GM12875 (cell line): ENCODE results near the gene SOBP.
"Not testable (repeated sequence)": the region's sequence is repeated elsewhere in the genome, so short reads cannot be mapped to it uniquely, and the experiment has no call there.

Experiments
- H3K4me3 ChIP-seq: one replicate; pipeline ENCODE4 v1.5.1; 2011; ENCODE audit warnings: low read depth, low read length, control low read depth
- TF ChIP-seq, protein P1 (sequence below): IDR thresholded peaks from 2 replicates; pipeline ENCODE4 v1.5.1; 2011; ENCODE audit warnings: low read depth, mild to moderate bottlenecking, control low read depth, inconsistent platforms, low read length, moderate library complexity, borderline replicate concordance; ENCODE audit not compliant: insufficient read depth

The SOBP gene

DNA sequence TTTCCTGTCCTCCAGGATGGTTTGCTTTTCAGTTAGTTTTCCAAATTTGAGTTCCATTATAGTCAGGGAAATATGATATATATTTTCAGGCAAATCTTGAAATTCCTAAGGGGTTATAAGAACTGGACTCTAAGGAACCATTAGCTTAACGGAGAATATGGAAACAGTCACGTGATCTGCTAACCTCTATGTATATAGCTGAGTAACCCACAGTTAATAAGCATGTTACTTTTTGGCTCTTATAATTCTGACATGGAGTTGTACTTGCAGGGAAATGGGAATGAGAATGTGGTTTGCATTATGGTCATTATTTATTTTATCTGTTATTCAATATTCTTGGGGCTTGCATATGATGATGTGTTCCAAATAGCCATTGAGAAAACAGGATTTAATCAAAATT is 23.3 kb downstream of the SOBP start:
- no peak overlapping the region for H3K4me3 ChIP-seq
- TF ChIP-seq, protein P1, sequence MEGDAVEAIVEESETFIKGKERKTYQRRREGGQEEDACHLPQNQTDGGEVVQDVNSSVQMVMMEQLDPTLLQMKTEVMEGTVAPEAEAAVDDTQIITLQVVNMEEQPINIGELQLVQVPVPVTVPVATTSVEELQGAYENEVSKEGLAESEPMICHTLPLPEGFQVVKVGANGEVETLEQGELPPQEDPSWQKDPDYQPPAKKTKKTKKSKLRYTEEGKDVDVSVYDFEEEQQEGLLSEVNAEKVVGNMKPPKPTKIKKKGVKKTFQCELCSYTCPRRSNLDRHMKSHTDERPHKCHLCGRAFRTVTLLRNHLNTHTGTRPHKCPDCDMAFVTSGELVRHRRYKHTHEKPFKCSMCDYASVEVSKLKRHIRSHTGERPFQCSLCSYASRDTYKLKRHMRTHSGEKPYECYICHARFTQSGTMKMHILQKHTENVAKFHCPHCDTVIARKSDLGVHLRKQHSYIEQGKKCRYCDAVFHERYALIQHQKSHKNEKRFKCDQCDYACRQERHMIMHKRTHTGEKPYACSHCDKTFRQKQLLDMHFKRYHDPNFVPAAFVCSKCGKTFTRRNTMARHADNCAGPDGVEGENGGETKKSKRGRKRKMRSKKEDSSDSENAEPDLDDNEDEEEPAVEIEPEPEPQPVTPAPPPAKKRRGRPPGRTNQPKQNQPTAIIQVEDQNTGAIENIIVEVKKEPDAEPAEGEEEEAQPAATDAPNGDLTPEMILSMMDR: no peak

DNA sequence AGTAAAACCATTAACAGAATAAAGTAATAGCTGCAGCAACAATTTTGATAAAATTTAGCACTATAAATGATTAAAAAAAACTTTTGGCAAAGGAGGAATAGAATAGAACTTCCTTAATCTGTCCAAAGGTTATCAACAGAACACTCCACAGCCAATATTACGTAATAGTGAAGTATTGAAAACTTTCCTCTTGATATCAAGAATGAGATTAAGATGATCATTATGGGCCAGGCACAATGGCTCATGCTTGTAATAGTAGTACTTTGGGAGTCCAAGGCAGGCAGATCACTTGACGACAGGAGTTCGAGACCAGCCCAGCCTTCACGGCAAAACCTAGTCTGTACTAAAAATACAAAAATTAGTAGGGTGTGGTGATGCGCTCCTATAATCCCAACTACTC is 26.0 kb downstream of the SOBP start:
- TF ChIP-seq, protein P1: no peak

DNA sequence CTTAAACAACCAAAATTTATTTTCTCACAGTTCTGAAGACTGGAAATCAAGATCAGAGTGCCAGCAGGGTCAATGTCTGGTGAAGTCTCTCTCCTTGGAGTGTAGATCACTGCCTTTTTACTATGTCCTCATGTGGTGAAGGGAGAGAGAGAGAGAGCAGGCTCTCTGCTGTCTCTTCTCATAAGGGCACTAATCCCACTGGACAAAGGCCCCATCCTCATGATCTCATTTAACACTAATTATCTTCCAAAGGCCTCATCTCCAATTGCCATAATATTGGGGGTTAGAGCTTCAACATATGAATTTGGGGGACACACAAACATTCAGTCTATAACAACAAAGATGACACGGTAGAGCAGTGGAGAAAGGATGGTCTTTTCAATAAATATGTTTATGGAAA is 27.4 kb downstream of the SOBP start:
- H3K4me3 ChIP-seq: no peak overlapping the region
- TF ChIP-seq, protein P1: no peak

More for the DNA sequence above, 26.0 kb downstream of the SOBP start:
- H3K4me3 ChIP-seq: no peak overlapping the region

DNA sequence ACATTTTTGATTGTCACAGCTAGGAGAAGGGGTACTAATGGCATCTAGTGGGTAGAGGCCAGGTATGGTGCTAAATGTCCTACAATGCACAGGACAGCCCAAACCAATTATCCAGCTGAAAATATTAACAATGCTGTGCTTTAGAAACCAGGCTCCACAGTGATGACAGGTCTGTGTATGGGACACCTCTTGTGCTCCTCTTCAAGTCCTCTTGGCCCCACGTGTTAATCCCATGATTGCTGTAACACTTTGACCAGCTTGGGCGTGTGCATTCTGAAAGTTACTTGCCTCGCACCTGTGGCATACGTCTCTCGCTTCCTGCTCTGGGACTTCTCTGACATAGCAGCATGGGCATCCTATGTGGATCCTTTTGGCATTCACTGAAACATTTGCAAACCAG is 29.3 kb downstream of the SOBP start:
- not testable (repeated sequence) for H3K4me3 ChIP-seq

DNA sequence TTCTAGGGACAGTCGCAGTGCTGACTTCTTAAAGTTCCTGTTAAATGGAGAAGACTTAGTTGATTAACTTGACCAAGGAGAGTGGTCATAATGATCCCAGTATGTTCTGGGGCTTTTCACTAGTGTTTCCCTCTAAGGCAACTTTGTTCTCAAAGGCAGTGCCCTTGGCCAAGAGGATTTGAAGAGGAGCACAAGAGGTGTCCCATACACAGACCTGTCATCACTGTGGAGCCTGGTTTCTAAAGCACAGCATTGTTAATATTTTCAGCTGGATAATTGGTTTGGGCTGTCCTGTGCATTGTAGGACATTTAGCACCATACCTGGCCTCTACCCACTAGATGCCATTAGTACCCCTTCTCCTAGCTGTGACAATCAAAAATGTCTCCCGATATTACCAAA is 30.8 kb downstream of the SOBP start:
- H3K4me3 ChIP-seq: not testable (repeated sequence)

DNA sequence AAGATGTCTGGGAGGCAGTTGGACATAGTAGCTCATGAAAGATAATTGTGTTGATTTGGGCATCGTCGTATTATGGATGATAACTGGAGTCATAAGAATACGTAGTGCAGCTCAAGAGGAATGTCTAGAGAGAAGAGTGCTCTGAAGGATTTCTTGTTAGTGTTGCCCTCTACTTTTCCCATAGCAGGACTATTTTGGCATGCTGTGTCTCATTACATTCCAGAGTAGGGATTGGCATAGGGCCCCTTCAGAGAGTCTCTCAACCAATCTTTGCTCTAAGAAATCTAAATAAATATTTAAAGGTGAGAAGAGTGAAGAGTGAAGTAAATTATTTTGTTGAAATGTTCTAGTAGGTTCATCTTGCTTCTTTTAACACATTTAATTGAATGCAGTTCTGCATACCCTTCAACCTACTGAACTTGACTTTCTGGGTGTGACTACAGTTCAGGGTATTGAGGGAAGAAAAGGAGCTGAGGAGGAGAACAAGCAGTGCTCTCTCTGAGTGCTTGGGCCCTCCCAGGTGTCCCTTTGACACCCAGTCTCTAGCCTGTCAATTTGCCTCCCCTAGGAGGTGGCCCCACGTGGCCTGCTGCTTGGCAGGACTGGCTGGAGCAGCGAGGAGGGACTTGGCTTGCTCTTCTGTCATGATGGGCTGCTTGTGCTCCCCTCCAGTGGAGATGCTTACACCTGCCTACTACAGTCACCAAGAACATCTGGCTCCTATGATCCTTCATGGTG is 33.3 kb downstream of the SOBP start:
- H3K4me3 ChIP-seq: no peak overlapping the region
- TF ChIP-seq, protein P1: no peak

DNA sequence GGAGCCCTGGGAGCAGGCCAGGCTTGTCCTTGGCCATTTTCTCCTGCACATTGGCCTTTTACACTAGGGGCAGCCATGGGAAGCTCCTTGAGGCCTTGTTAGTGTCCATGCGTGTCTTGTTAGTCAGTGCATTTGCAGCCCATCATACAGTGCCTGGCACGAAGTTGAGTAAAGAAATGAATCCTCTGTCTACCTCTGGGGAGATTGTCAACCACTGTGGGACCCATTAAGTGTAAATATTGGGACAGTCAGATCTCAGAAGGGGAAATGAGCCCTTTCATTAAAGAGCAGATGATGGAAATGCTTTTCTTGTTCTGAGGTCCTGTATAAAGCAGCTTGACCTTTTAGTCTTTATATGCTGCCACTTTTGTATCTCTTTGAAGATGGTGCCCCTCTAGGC is 33.9 kb downstream of the SOBP start:
- H3K4me3 ChIP-seq: no peak overlapping the region
- TF ChIP-seq, protein P1: no peak

DNA sequence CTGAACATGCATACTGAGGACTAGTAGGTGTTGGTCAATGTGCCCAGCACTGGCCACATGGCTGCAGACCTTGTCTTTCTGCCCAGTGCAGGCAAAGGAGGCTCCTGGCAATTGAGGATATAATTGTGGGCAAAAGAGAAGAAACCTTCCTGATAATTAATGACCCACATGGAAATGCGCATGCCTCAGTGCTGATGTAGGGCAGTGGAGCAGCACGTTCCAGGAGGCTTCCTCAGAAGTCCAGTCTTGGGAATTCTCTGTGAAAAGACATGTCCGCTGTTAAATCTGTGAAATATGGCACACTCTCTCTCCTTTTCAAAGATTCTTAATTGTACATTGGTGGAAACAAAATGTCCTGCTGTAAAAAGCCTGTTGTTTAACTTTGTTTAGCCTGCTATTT is 34.7 kb downstream of the SOBP start:
- H3K4me3 ChIP-seq: no peak overlapping the region
- TF ChIP-seq, protein P1: no peak
